Tibial nerve (tissue), 4 donors: Measurements from ENCODE around the gene PNPO. TPM values are rescaled to one million over a fixed set of nuclear protein-coding genes. Genes with fewer than 3 reads are reported as not detected.

ENCODE experiments used
- DNase-seq, 2 donors: peaks; one replicate each; pipeline ENCODE4 v3.0.0-alpha.2; 2019; ENCODE audit warnings: low spot score in 2 of 2
- H3K27ac ChIP-seq, 4 donors: fragments of 200-600 bp; sonication (generic) in 3 of 4; one replicate each; pipeline ENCODE4 v1.5.1; 2017 to 2019; ENCODE audit warnings: mild to moderate bottlenecking in 1 of 4
- H3K27me3 ChIP-seq, 2 donors: fragments of 200-600 bp; sonication (generic) in 1 of 2; one replicate each; pipeline versions ENCODE4 v1.5.1 to v1.6.0; 2017 to 2019
- H3K36me3 ChIP-seq, 3 donors: fragments of 200-600 bp; sonication (generic); one replicate each; pipeline ENCODE4 v1.5.1; 2018 to 2019
- H3K4me1 ChIP-seq, 4 donors: fragments of 200-600 bp; sonication (generic) in 3 of 4; one replicate each; pipeline ENCODE4 v1.5.1; 2017 to 2019
- H3K4me3 ChIP-seq, 4 donors: fragments of 200-600 bp; sonication (generic) in 3 of 4; one replicate each; pipeline ENCODE4 v1.5.1; 2017 to 2019; ENCODE audit warnings: mild to moderate bottlenecking in 1 of 4, moderate library complexity in 1 of 4
- H3K9me3 ChIP-seq, 4 donors: fragments of 200-600 bp; sonication (generic) in 3 of 4; one replicate each; pipeline ENCODE4 v1.5.1; 2017 to 2019
- CTCF ChIP-seq, 5 experiments: fragments of 200-600 bp in 3 of 5; fragments of 450-650 bp in 2 of 5; sonication (generic) in 3 of 5; IDR thresholded peaks; one replicate each; pipeline ENCODE4 v1.5.1; 2016 to 2019; ENCODE audit warnings: antibody characterized with exemption in 5 of 5, mild to moderate bottlenecking in 3 of 5, moderate library complexity in 2 of 5
- EP300 ChIP-seq, 2 donors: sonication (generic); formaldehyde crosslinking; IDR thresholded peaks; one replicate each; pipeline ENCODE4 v1.6.1; 2017; ENCODE audit warnings: antibody characterized with exemption in 2 of 2, mild to moderate bottlenecking in 1 of 2
- POLR2A ChIP-seq, 2 donors: fragments of 450-650 bp; IDR thresholded peaks; one replicate each; pipeline ENCODE4 v1.6.1; 2017; ENCODE audit warnings: antibody characterized with exemption in 2 of 2, mild to moderate bottlenecking in 2 of 2, moderate library complexity in 2 of 2
- WGBS, 2 donors: methylation state at CpG; one replicate each; pipeline ENCODE4 v1.1.5; 2018; 5-methylcytosine and 5-hydroxymethylcytosine counted together
- total RNA-seq, 4 donors: library from RNA; depleted of rRNA; stranded (reverse); fragments of >200 nt; gene quantifications; one replicate each; pipeline ENCODE4 v1.1.0, GENCODE V29; 2016

The PNPO gene
- total RNA-seq, 4 donors from 2014 or later, result 36.0 to 56.8 (median 51.2) TPM

- Histone ChIP-seq H3K36me3 (peaks cover 0 to 80% (median 23%) of the 10 kb centered on the region in 3 donors), H3K4me3 (no peak overlapping the region), H3K9me3 (no peaks in the 10 kb centered on the region), H3K27ac (no peak overlapping the region), H3K4me1 (peaks cover 0 to 15% (median 3%) of the 10 kb centered on the region in 4 donors), H3K27me3 (no peaks in the 10 kb centered on the region)
- TF ChIP-seq POLR2A (IDR thresholded peaks at IDR 0.05), result no peak
- TF ChIP-seq CTCF (IDR thresholded peaks at IDR 0.05), result no peak
- no peak for TF ChIP-seq EP300 (IDR thresholded peaks at IDR 0.05)
- WGBS, 2 donors, result 68 to 69% methylated on average over 14 of the region's 14 CpGs
- DNase-seq, result no peak
These were observed 40.8 kb downstream of the PNPO start for GRCh38 chr17:47982091-47982617.

DNA sequence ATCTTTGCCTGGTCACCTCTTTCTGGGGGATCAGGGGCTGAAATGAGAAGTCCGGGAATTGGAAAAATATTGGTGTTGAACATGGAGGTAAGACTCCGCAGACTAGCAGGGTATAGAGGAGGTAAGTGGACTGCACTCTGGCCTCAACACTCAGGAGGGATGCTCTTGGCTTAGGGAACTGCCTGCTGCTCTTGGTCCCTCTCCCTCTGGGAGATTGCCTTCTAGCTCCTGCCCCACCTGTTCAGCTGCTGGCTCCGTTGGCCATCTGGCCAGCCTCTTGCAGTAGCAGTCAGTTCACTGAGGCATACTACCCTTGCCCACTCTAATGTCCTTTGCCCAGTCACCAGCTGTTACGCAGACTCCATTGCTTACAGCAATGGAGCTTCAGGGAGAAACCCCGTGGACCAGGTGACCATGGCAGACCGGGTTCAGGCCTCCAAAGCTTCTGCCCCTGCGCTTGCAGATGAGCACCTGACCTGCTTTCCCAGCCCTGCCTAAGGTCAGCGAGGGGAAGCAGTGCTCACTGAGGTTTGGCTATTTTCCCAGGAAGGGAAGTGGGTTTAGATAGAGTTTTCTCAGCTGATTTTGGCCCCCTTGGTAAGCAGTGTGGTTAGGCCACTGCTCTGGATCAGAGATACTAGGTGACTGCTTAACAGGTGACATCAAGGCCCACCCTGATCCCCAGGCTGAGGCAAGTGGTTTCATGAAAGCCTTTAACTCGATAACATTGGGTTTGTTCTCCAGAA lies 41.4 kb downstream of the PNPO start:
- 77 to 79% methylated on average over 9 of the region's 9 CpGs for WGBS, 2 donors
- Histone ChIP-seq H3K9me3 (no peaks in the 10 kb centered on the region), H3K36me3 (peaks cover 0 to 74% (median 23%) of the 10 kb centered on the region in 3 donors), H3K27me3 (no peaks in the 10 kb centered on the region), H3K4me3 (no peak overlapping the region), H3K27ac (no peak overlapping the region), H3K4me1 (peaks cover 0 to 21% (median 9%) of the 10 kb centered on the region in 4 donors)
- no peak for DNase-seq
- TF ChIP-seq POLR2A (IDR thresholded peaks at IDR 0.05), result no peak
- TF ChIP-seq EP300 (IDR thresholded peaks at IDR 0.05), result no peak
- TF ChIP-seq CTCF (IDR thresholded peaks at IDR 0.05), result no peak

- no peak for DNase-seq
- Histone ChIP-seq H3K4me1 (peaks cover 0 to 20% (median 9%) of the 10 kb centered on the region in 4 donors), H3K4me3 (no peak overlapping the region), H3K9me3 (no peaks in the 10 kb centered on the region), H3K27me3 (no peaks in the 10 kb centered on the region), H3K36me3 (peaks cover 0 to 65% (median 20%) of the 10 kb centered on the region in 3 donors), H3K27ac (no peak overlapping the region)
- TF ChIP-seq EP300 (IDR thresholded peaks at IDR 0.05) (no peak), CTCF (IDR thresholded peaks at IDR 0.05) (no peak), POLR2A (IDR thresholded peaks at IDR 0.05) (no peak)
- 63 to 67% methylated on average over 11 of the region's 11 CpGs for WGBS, 2 donors
These were observed 42.3 kb downstream of the PNPO start for GRCh38 chr17:47983492-47984223.

- peaks cover 0 to 23% (median 9%) of the 10 kb centered on the region in 4 donors for H3K4me1 ChIP-seq
- peaks cover 0 to 36% (median 0%) of the 10 kb centered on the region in 3 donors for H3K36me3 ChIP-seq
- TF ChIP-seq EP300 (IDR thresholded peaks at IDR 0.05) (no peak), POLR2A (IDR thresholded peaks at IDR 0.05) (no peak), CTCF (IDR thresholded peaks at IDR 0.05) (no peak)
- no peak for DNase-seq
- no peaks in the 10 kb centered on the region for H3K27me3 ChIP-seq
- no peak overlapping the region for H3K27ac ChIP-seq
- no peaks in the 10 kb centered on the region for H3K9me3 ChIP-seq
- 57 to 62% methylated on average over 5 of the region's 5 CpGs for WGBS, 2 donors
- no peak overlapping the region for H3K4me3 ChIP-seq
These were observed 45.1 kb downstream of the PNPO start for GRCh38 chr17:47986520-47986919.
